MG63 (cell line): ENCODE measurements around the gene NEDD8. TPM values are rescaled to one million over a fixed set of nuclear protein-coding genes. Genes with fewer than 3 reads are reported as not detected.
A peak's percentile ranks its signal among the peaks of the same experiment; 100 is the strongest.
"Not testable (repeated sequence)": the region's sequence is repeated elsewhere in the genome, so short reads cannot be mapped to it uniquely, and the experiment has no call there.

Experiments used
- DNase-seq: peaks from one replicate; pipeline ENCODE4 v3.0.0-alpha.2; 2020
- H3K27me3 ChIP-seq: fragments of 250-450 bp; sonication (Bioruptor Pico); 2 replicates; pipeline ENCODE4 v1.5.1; 2020; ENCODE audit warnings: mild to moderate bottlenecking, moderate library complexity
- H3K36me3 ChIP-seq: fragments of 250-450 bp; sonication (Bioruptor Pico); 2 replicates; pipeline ENCODE4 v1.5.1; 2020; ENCODE audit warnings: mild to moderate bottlenecking, moderate library complexity
- H3K4me3 ChIP-seq: fragments of 250-450 bp; sonication (Bioruptor Pico); 2 replicates; pipeline ENCODE4 v1.5.1; 2020; ENCODE audit warnings: mild to moderate bottlenecking, moderate library complexity
- H3K9me3 ChIP-seq: fragments of 250-450 bp; sonication (Bioruptor Pico); 2 replicates; pipeline ENCODE4 v1.5.1; 2020; ENCODE audit warnings: mild to moderate bottlenecking, moderate library complexity
- total RNA-seq: library from RNA; depleted of rRNA; stranded (reverse); fragments of >200 nt; shearing (Covaris generic); gene quantifications from 2 replicates; pipeline ENCODE4 v1.2.3, GENCODE V29; 2014; ENCODE audit warnings: low replicate concordance

Gene NEDD8
- total RNA-seq, 1 experiment from 2014 or later = 138 TPM

- H3K9me3 ChIP-seq = no peaks in the 10 kb centered on the region
- H3K4me3 ChIP-seq = no peak overlapping the region
- no peaks in the 10 kb centered on the region for H3K27me3 ChIP-seq
- no peaks in the 10 kb centered on the region for H3K36me3 ChIP-seq
- no peak for DNase-seq
Observed at GRCh38 chr14:24255438-24255837, 23.3 kb upstream of the NEDD8 start.

- no peaks in the 10 kb centered on the region for H3K36me3 ChIP-seq
- no peak for DNase-seq
- H3K4me3 ChIP-seq = no peak overlapping the region
- H3K9me3 ChIP-seq = no peaks in the 10 kb centered on the region
- H3K27me3 ChIP-seq = no peaks in the 10 kb centered on the region
Observed at GRCh38 chr14:24254630-24255392, 22.6 kb upstream of the NEDD8 start.

- H3K27me3 ChIP-seq = no peaks in the 10 kb centered on the region
- H3K9me3 ChIP-seq = no peaks in the 10 kb centered on the region
- DNase-seq = no peak
- no peak overlapping the region for H3K4me3 ChIP-seq
- no peaks in the 10 kb centered on the region for H3K36me3 ChIP-seq
Observed at GRCh38 chr14:24253936-24254335, 21.8 kb upstream of the NEDD8 start.

- no peaks in the 10 kb centered on the region for H3K27me3 ChIP-seq
- no peak overlapping the region for H3K4me3 ChIP-seq
- no peaks in the 10 kb centered on the region for H3K9me3 ChIP-seq
- no peaks in the 10 kb centered on the region for H3K36me3 ChIP-seq
- no peak for DNase-seq
Observed at GRCh38 chr14:24252289-24253124, 20.3 kb upstream of the NEDD8 start.

GRCh38 chr14:24251880-24252288 lies 19.7 kb upstream of the NEDD8 start:
- Histone ChIP-seq H3K27me3 (no peaks in the 10 kb centered on the region), H3K4me3 (no peak overlapping the region), H3K9me3 (no peaks in the 10 kb centered on the region), H3K36me3 (no peaks in the 10 kb centered on the region)
- DNase-seq = no peak

GRCh38 chr14:24250354-24250753 lies 18.2 kb upstream of the NEDD8 start:
- no peaks in the 10 kb centered on the region for H3K27me3 ChIP-seq
- H3K9me3 ChIP-seq = no peaks in the 10 kb centered on the region
- DNase-seq = no peak

GRCh38 chr14:24249230-24250021 lies 17.3 kb upstream of the NEDD8 start:
- H3K4me3 ChIP-seq = no peak overlapping the region

More at GRCh38 chr14:24250354-24250753, 18.2 kb upstream of the NEDD8 start:
- Histone ChIP-seq H3K36me3 (no peaks in the 10 kb centered on the region), H3K4me3 (no peak overlapping the region)

GRCh38 chr14:24247422-24247821 lies 15.3 kb upstream of the NEDD8 start:
- Histone ChIP-seq H3K9me3 (no peaks in the 10 kb centered on the region), H3K27me3 (no peaks in the 10 kb centered on the region), H3K4me3 (no peak overlapping the region), H3K36me3 (no peaks in the 10 kb centered on the region)
- DNase-seq = no peak

More at GRCh38 chr14:24249230-24250021, 17.3 kb upstream of the NEDD8 start:
- DNase-seq = no peak
- Histone ChIP-seq H3K27me3 (no peaks in the 10 kb centered on the region), H3K9me3 (no peaks in the 10 kb centered on the region), H3K36me3 (no peaks in the 10 kb centered on the region)

- DNase-seq = no peak
- H3K36me3 ChIP-seq = no peaks in the 10 kb centered on the region
- H3K9me3 ChIP-seq = no peaks in the 10 kb centered on the region
- no peaks in the 10 kb centered on the region for H3K27me3 ChIP-seq
- no peak overlapping the region for H3K4me3 ChIP-seq
Observed at GRCh38 chr14:24246765-24247212, 14.6 kb upstream of the NEDD8 start.

GRCh38 chr14:24245350-24245749 lies 13.2 kb upstream of the NEDD8 start:
- not testable (repeated sequence) for H3K4me3 ChIP-seq, H3K36me3 ChIP-seq, H3K27me3 ChIP-seq

GRCh38 chr14:24243336-24243836 lies 11.2 kb upstream of the NEDD8 start:
- H3K27me3 ChIP-seq = no peaks in the 10 kb centered on the region
- no peak for DNase-seq
- H3K4me3 ChIP-seq = peak overlapping the region; percentile 77
- no peaks in the 10 kb centered on the region for H3K9me3 ChIP-seq
- peaks cover 18% of the 10 kb centered on the region for H3K36me3 ChIP-seq

More at GRCh38 chr14:24245350-24245749, 13.2 kb upstream of the NEDD8 start:
- DNase-seq, H3K9me3 ChIP-seq: not testable (repeated sequence)

- Histone ChIP-seq H3K36me3 (peaks cover 22% of the 10 kb centered on the region), H3K9me3 (no peaks in the 10 kb centered on the region), H3K4me3 (peak overlapping the region; percentile 77), H3K27me3 (no peaks in the 10 kb centered on the region)
- DNase-seq = peak; percentile 91
Observed at GRCh38 chr14:24241829-24242443, 9.8 kb upstream of the NEDD8 start.

- DNase-seq = no peak
- Histone ChIP-seq H3K36me3 (peaks cover 29% of the 10 kb centered on the region), H3K9me3 (no peaks in the 10 kb centered on the region), H3K4me3 (no peak overlapping the region), H3K27me3 (no peaks in the 10 kb centered on the region)
Observed at GRCh38 chr14:24240110-24240918, 8.1 kb upstream of the NEDD8 start.

GRCh38 chr14:24238527-24239037 lies 6.4 kb upstream of the NEDD8 start:
- Histone ChIP-seq H3K9me3 (no peaks in the 10 kb centered on the region), H3K27me3 (no peaks in the 10 kb centered on the region), H3K36me3 (peaks cover 32% of the 10 kb centered on the region), H3K4me3 (no peak overlapping the region)
- no peak for DNase-seq

GRCh38 chr14:24238123-24238522 lies 6.0 kb upstream of the NEDD8 start:
- Histone ChIP-seq H3K9me3 (no peaks in the 10 kb centered on the region), H3K27me3 (no peaks in the 10 kb centered on the region), H3K4me3 (no peak overlapping the region), H3K36me3 (peaks cover 32% of the 10 kb centered on the region)
- no peak for DNase-seq
